GM10847 (cell line): Measurements from ENCODE around the gene CUL4A.

Source experiments
- POLR2A ChIP-seq: IDR thresholded peaks from 2 replicates; pipeline ENCODE4 v1.6.1; 2011; ENCODE audit not compliant: insufficient read length; ENCODE audit errors: extremely low read depth

CUL4A gene

GRCh38 chr13:113196970-113197737 lies 12.3 kb upstream of the CUL4A start:
- no peak for TF ChIP-seq POLR2A

- no peak for TF ChIP-seq POLR2A
These were observed 7.6 kb upstream of the CUL4A start for GRCh38 chr13:113201815-113202214.

DNA sequence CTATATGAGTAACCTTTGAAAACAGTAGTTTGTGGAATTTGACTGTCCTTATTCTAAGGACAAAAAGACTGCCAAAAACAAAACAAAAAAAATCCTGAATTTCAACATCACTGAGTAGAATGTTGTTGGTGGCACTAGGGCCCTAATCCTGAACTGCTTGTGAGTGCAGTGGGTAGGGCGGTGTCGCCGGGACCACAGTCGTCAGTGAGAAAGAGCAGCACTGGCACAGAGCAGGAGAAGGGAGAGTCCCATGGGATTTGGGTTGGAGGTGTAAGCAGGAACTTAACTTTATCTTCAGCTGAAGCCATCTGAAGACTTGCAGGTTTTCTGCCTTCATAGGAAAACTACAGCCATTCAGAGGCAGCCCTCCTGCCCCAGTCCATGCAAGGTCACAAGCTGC lies 6.5 kb upstream of the CUL4A start:
- TF ChIP-seq POLR2A: no peak

- no peak for TF ChIP-seq POLR2A
These were observed 5.7 kb upstream of the CUL4A start for GRCh38 chr13:113203507-113204377.

DNA sequence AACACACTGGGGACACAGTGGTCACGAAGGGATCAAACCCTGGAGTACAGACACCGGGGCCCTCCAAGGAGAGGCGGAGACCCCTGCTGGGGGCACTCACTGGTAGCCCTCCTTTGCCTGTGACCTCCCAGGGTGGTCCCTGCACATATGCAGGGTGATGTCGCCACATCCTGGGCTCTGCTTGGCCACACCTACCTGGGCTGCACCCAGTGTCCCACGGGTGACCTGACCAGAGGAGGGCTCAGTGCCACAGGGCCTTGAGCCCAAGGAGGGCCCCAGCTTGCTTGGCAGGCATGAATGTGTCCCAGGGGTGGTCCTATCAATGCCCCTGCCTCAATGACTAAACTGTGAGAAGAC lies 5.1 kb upstream of the CUL4A start:
- TF ChIP-seq POLR2A: no peak

DNA sequence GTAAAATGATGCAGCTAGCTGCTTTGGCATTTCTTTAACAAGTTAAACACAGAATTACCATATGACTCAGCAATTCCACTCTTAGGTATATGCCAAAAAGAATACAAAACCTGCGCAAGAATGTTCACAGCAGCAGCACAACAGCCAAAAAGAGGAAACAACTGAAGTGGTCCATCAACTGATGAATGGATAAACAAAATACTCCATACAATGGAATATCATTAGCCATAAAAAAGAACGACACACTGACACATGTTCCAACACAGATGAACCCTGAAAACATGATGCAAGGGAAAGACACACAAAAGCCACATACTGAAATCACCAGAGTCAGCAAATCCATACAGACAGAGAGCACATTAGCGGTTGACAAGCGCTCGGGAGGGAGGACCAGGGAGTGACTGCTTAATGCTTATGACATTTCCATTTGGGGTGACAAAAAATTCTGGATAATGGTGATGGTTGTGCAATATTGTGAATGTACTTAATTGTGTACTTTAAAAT lies 3.9 kb upstream of the CUL4A start:
- TF ChIP-seq POLR2A: no peak

DNA sequence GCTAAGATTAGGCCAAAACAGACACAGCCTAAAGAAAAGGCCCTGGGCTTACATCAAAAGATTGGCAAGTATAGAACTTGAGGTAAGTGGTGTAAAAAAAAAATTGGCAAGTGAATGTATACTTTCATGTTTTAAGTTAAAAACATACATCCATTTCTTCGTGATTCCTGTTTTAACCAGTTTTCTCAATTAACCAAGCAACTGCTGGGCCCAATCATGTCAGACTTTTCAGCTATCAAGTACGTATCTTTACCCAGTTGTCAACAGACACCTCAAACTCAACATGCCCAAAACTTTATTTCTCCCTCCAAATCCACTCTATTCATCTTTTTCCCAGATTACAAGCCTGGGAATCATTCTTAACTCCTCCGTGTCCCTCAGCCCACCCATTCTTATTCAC lies 2.0 kb upstream of the CUL4A start:
- no peak for TF ChIP-seq POLR2A

- no peak for TF ChIP-seq POLR2A
These were observed 1.5 kb upstream of the CUL4A start for GRCh38 chr13:113207890-113208420.

DNA sequence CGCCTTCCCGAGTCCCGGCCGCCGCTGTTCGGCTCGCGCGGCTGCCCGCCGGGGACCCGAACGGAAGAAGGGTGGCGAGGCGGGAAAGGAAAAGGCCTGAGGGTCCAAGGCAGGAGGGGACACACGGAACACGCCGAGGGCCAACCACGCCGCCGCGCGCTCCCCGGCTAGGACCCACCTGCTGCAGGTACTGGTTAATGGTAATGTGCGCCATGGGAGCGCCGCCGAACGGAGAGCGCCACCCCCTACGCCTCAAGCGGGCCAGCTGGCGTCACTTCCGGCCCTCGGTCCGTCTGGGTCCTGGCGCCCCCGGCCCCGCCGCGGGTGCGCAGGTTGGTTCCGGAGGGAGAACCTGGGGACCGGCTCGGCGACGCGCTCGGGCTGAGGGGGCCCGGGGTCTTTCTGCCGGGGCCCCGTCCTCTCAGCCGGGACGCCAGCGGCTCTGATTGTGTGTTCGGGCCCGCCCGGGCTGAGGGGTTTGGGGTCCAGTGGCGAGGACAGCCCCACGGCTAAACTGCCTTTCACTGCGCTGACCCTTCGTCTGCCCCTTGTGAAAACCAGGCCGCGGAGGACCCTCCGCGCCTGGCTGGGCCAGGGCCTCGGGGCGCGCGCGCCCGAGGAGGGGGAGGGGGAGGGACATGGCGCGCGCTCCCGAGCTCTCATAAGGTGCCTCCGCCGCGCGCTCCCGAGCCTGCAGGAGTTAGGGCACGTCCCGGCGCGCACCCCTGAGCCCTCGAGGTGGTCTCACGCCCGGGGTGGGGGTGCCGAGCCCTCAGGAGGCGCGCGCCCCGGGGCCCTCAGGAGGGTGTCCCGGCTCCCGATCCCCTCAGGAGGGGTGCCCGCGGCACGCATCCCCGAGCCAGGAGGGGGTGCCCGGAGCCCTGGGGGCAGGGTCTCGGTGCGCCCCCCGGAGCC lies 735 bp upstream of the CUL4A start, which contains the start of gene PCID2:
Gene PCID2 (minus strand): TSS at position 249 of the 915 bp plus-strand sequence. CDS start 35 bp downstream, at position 214.
- TF ChIP-seq POLR2A: peak; percentile 86

DNA sequence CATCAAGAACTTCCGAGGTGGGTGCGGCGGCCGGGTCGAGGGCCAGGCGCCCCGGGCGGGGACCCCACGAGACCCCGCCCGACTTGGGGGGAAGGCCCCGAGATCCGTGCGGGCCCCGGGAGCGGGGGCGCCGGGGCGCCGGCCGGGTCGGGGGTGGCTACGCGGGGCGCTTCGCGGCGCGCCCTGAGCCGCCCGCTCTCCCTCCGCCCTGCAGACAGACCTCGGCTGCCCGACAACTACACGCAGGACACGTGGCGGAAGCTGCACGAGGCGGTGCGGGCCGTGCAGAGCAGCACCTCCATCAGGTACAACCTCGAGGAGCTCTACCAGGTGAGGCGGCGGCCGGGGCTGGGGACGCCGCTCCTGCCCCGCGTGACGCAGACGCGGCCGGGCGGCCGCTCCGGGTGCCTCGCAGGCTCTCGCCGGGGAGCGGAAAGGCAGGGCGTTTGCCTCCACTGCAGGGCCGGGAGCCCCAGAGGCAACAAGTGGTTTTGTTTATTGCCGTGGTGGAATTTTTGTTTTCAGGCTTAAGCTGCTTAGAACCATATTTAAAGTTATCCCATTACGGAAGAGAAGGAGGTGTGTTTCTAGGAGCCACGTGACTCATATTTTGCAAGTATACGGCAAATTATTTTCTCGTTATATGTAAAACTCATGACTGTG lies 477 bp downstream of the CUL4A start:
- TF ChIP-seq POLR2A: no peak

- no peak for TF ChIP-seq POLR2A
These were observed 1.4 kb downstream of the CUL4A start for GRCh38 chr13:113210833-113211232.

GRCh38 chr13:113211774-113212173 lies 2.4 kb downstream of the CUL4A start:
- no peak for TF ChIP-seq POLR2A

GRCh38 chr13:113216254-113217048 lies 7.0 kb downstream of the CUL4A start:
- TF ChIP-seq POLR2A: no peak

GRCh38 chr13:113218586-113218985 lies 9.2 kb downstream of the CUL4A start:
- TF ChIP-seq POLR2A: no peak
